Measurements from ENCODE around the gene CYP27C1. TPM values are rescaled to one million over a fixed set of nuclear protein-coding genes. Genes with fewer than 3 reads are reported as not detected.

CYP27C1 gene
- total RNA-seq, 1 donor from 2014 or later = 3.0 TPM

GRCh38 chr2:127256866-127257265 is 36.8 kb upstream of the CYP27C1 start:
- H4K20me1 ChIP-seq (ENCODE audit: low read depth) = peaks cover 3% of the 10 kb centered on the region
- Mint-ChIP-seq H3K9me3 (no peaks in the 10 kb centered on the region), H3K4me3 (no peak overlapping the region), H3K27ac (no peak overlapping the region), H3K4me1 (peaks cover 9% of the 10 kb centered on the region), H3K36me3 (peaks cover 34% of the 10 kb centered on the region), H3K27me3 (ENCODE audit: insufficient read depth, low read depth) (peaks cover 4% of the 10 kb centered on the region)
- H3K79me2 ChIP-seq (ENCODE audit: low read depth) = no peaks in the 10 kb centered on the region
- no peak overlapping the region for H2AFZ ChIP-seq (replicated peaks)
- no peak overlapping the region for H3K4me2 ChIP-seq
- H3K4me3 ChIP-seq = no peak overlapping the region
- no peak overlapping the region for H3K27ac ChIP-seq
- DNase-seq (ENCODE audit: low spot score) = no peak
- peaks cover 3% of the 10 kb centered on the region for H3F3A ChIP-seq (ENCODE audit: low read depth)
- H3K4me1 ChIP-seq = no peaks in the 10 kb centered on the region
- TF ChIP-seq EZH2 (IDR thresholded peaks at IDR 0.05) = no peak
- TF ChIP-seq CTCF (IDR thresholded peaks at IDR 0.05) = no peak
- TF ChIP-seq EZH2phosphoT487 (IDR thresholded peaks at IDR 0.05) = no peak
- H3K36me3 ChIP-seq = peaks cover 4% of the 10 kb centered on the region
- H3K27me3 ChIP-seq = no peaks in the 10 kb centered on the region
- H3K9me3 ChIP-seq (ENCODE audit: low read depth) = no peaks in the 10 kb centered on the region
- H3K9ac ChIP-seq = no peak overlapping the region

- Histone ChIP-seq H3K36me3 (peaks cover 2% of the 10 kb centered on the region), H2AFZ (replicated peaks) (no peak overlapping the region), H3K4me2 (no peak overlapping the region), H3K27me3 (no peaks in the 10 kb centered on the region), H3K79me2 (ENCODE audit: low read depth) (no peaks in the 10 kb centered on the region), H3K27ac (no peak overlapping the region), H3K4me3 (no peak overlapping the region), H3K9me3 (ENCODE audit: low read depth) (no peaks in the 10 kb centered on the region), H4K20me1 (ENCODE audit: low read depth) (peaks cover 3% of the 10 kb centered on the region), H3K9ac (no peak overlapping the region), H3K4me1 (no peaks in the 10 kb centered on the region), H3F3A (ENCODE audit: low read depth) (peaks cover 3% of the 10 kb centered on the region)
- Mint-ChIP-seq H3K36me3 (peaks cover 33% of the 10 kb centered on the region), H3K27me3 (ENCODE audit: insufficient read depth, low read depth) (peaks cover 4% of the 10 kb centered on the region), H3K4me1 (peaks cover 9% of the 10 kb centered on the region), H3K4me3 (no peak overlapping the region), H3K9me3 (no peaks in the 10 kb centered on the region), H3K27ac (no peak overlapping the region)
- TF ChIP-seq EZH2phosphoT487 (IDR thresholded peaks at IDR 0.05) (no peak), CTCF (IDR thresholded peaks at IDR 0.05) (no peak), EZH2 (IDR thresholded peaks at IDR 0.05) (no peak)
- DNase-seq (ENCODE audit: low spot score) = no peak
Measured at GRCh38 chr2:127256381-127256780, 36.3 kb upstream of the CYP27C1 start.

GRCh38 chr2:127255721-127256120 is 35.6 kb upstream of the CYP27C1 start:
- peaks cover 3% of the 10 kb centered on the region for H3F3A ChIP-seq (ENCODE audit: low read depth)
- no peak overlapping the region for H3K27ac ChIP-seq
- H3K9ac ChIP-seq = no peak overlapping the region
- peaks cover 3% of the 10 kb centered on the region for H4K20me1 ChIP-seq (ENCODE audit: low read depth)
- H3K36me3 Mint-ChIP-seq = peaks cover 33% of the 10 kb centered on the region
- peaks cover 9% of the 10 kb centered on the region for H3K4me1 Mint-ChIP-seq
- no peak overlapping the region for H2AFZ ChIP-seq (replicated peaks)
- H3K9me3 ChIP-seq (ENCODE audit: low read depth) = no peaks in the 10 kb centered on the region
- H3K4me1 ChIP-seq = no peaks in the 10 kb centered on the region
- no peaks in the 10 kb centered on the region for H3K79me2 ChIP-seq (ENCODE audit: low read depth)
- H3K27ac Mint-ChIP-seq = no peak overlapping the region
- peaks cover 4% of the 10 kb centered on the region for H3K27me3 Mint-ChIP-seq (ENCODE audit: insufficient read depth, low read depth)
- H3K4me3 Mint-ChIP-seq = no peak overlapping the region
- no peaks in the 10 kb centered on the region for H3K36me3 ChIP-seq
- no peak for TF ChIP-seq CTCF (IDR thresholded peaks at IDR 0.05)
- TF ChIP-seq EZH2 (IDR thresholded peaks at IDR 0.05) = no peak
- TF ChIP-seq EZH2phosphoT487 (IDR thresholded peaks at IDR 0.05) = no peak
- H3K27me3 ChIP-seq = no peaks in the 10 kb centered on the region
- H3K9me3 Mint-ChIP-seq = no peaks in the 10 kb centered on the region
- H3K4me3 ChIP-seq = no peak overlapping the region
- H3K4me2 ChIP-seq = no peak overlapping the region
- DNase-seq (ENCODE audit: low spot score) = no peak
